IMR-90 (cell line): Measurements from ENCODE around the gene APOH. TPM values are rescaled to one million over a fixed set of nuclear protein-coding genes. Genes with fewer than 3 reads are reported as not detected.

Experiments used
- ATAC-seq: fragments of 200-7000 bp; cut with Tn5 transposase; 2 replicates; pipeline ENCODE4 v1.9.1; 2020; ENCODE audit warnings: low read depth, mild to moderate bottlenecking, moderate library complexity
- BruUV-seq: library from RNA; stranded (reverse); fragments of 400-500 nt; replicated peaks from 2 replicates; lab custom pipeline; 2021; lab: Mats Ljungman, UMichigan
- CTCF ChIA-PET: fragments of 300-600 bp; formaldehyde crosslinking; extraction: SDS; loops from one replicate; lab custom pipeline; 2021; ENCODE audit warnings: antibody characterized with exemption; lab: Yijun Ruan, JAX
- POLR2A ChIA-PET: fragments of 300-600 bp; sonication (Branson Sonifier 250); formaldehyde crosslinking; loops from one replicate; lab custom pipeline; 2022; ENCODE audit warnings: antibody characterized with exemption; ENCODE audit not compliant: unreplicated experiment; lab: Charles Lee
- DNase-seq: peaks from one replicate; pipeline ENCODE4 v3.0.0; 2013
- H2AFZ ChIP-seq: replicated peaks from 2 replicates; pipeline ENCODE3; 2013; ENCODE audit warnings: low read length, mild to moderate bottlenecking; ENCODE audit not compliant: poor library complexity
- H2AK5ac ChIP-seq: 2 replicates; pipeline ENCODE4 v1.6.1; 2013; ENCODE audit warnings: low read depth, low read length, inconsistent platforms
- H2AK9ac ChIP-seq: replicated peaks from 2 replicates; pipeline ENCODE3; 2013; ENCODE audit warnings: mild to moderate bottlenecking, low read depth, low read length, moderate library complexity; ENCODE audit not compliant: poor library complexity
- H2BK120ac ChIP-seq: 2 replicates; pipeline ENCODE4 v1.6.1; 2013; ENCODE audit warnings: low read depth, low read length, inconsistent platforms
- H2BK15ac ChIP-seq: 3 replicates; pipeline ENCODE4 v1.6.1; 2013; ENCODE audit warnings: low read depth, low read length, inconsistent platforms
- H2BK20ac ChIP-seq: 2 replicates; pipeline ENCODE4 v1.6.1; 2013; ENCODE audit warnings: low read depth, mild to moderate bottlenecking, inconsistent platforms, low read length, moderate library complexity
- H2BK5ac ChIP-seq: 2 replicates; pipeline ENCODE4 v1.6.1; 2013; ENCODE audit warnings: mild to moderate bottlenecking, low read depth, low read length, inconsistent platforms; ENCODE audit not compliant: poor library complexity, severe bottlenecking
- H3K14ac ChIP-seq: replicated peaks from 2 replicates; pipeline ENCODE4 v1.6.1; 2013; ENCODE audit warnings: low read depth, low read length, inconsistent platforms
- H3K18ac ChIP-seq: 2 replicates; pipeline ENCODE4 v1.6.1; 2013; ENCODE audit warnings: low read depth, low read length, control low read depth
- H3K23ac ChIP-seq: 2 replicates; pipeline ENCODE4 v1.6.1; 2013; ENCODE audit warnings: low read depth, low read length, inconsistent platforms
- H3K27ac ChIP-seq: 2 replicates; pipeline ENCODE4 v1.5.1; 2013; ENCODE audit warnings: mild to moderate bottlenecking, control low read depth, low read length; ENCODE audit not compliant: insufficient read depth
- H3K27me3 ChIP-seq: 2 replicates; pipeline ENCODE4 v1.6.1; 2013; ENCODE audit warnings: low read length; ENCODE audit not compliant: control insufficient read depth, insufficient read depth
- H3K36me3 ChIP-seq: 2 replicates; pipeline ENCODE4 v1.6.1; 2013; ENCODE audit warnings: low read length, mixed read lengths; ENCODE audit not compliant: control insufficient read depth, insufficient read depth
- H3K4ac ChIP-seq: 2 replicates; pipeline ENCODE4 v1.6.1; 2013; ENCODE audit warnings: low read depth, low read length, inconsistent platforms
- H3K4me1 ChIP-seq: 2 replicates; pipeline ENCODE4 v1.6.1; 2013; ENCODE audit warnings: low read length, mixed read lengths; ENCODE audit not compliant: control insufficient read depth, insufficient read depth
- H3K4me2 ChIP-seq: 2 replicates; pipeline ENCODE4 v1.6.1; 2013; ENCODE audit warnings: low read depth, mild to moderate bottlenecking, control low read depth, low read length, moderate library complexity
- H3K4me3 ChIP-seq: 2 replicates; pipeline ENCODE4 v1.5.1; 2013; ENCODE audit warnings: low read depth, mild to moderate bottlenecking, control low read depth, low read length, moderate library complexity; ENCODE audit not compliant: insufficient read depth
- H3K56ac ChIP-seq: 2 replicates; pipeline ENCODE4 v1.6.1; 2013; ENCODE audit warnings: low read length, inconsistent platforms; ENCODE audit not compliant: insufficient read depth; ENCODE audit errors: extremely low read depth
- H3K79me1 ChIP-seq, 2 experiments: 2 replicates each; pipeline ENCODE4 v1.6.1; 2013; ENCODE audit warnings: low read length in 2 of 2, inconsistent platforms in 1 of 2, low read depth in 1 of 2
- H3K9ac ChIP-seq: 2 replicates; pipeline ENCODE4 v1.6.1; 2013; ENCODE audit warnings: low read depth, low read length, control low read depth
- H3K9me1 ChIP-seq: 2 replicates; pipeline ENCODE4 v1.6.1; 2013; ENCODE audit warnings: low read length, inconsistent platforms; ENCODE audit not compliant: insufficient read depth
- H3K9me3 ChIP-seq: 2 replicates; pipeline ENCODE4 v1.6.1; 2013; ENCODE audit warnings: low read length; ENCODE audit not compliant: control insufficient read depth, insufficient read depth
- H4K20me1 ChIP-seq: 2 replicates; pipeline ENCODE4 v1.6.1; 2013; ENCODE audit warnings: low read length, inconsistent platforms; ENCODE audit not compliant: insufficient read depth
- H4K5ac ChIP-seq: 2 replicates; pipeline ENCODE4 v1.6.1; 2013; ENCODE audit warnings: mild to moderate bottlenecking, low read depth, low read length, control low read depth
- H4K8ac ChIP-seq, 2 experiments: 2 replicates each; pipeline ENCODE4 v1.6.1; 2013; ENCODE audit warnings: low read depth in 2 of 2, low read length in 2 of 2, control low read depth in 1 of 2, inconsistent platforms in 1 of 2
- H4K91ac ChIP-seq: 2 replicates; pipeline ENCODE4 v1.6.1; 2013; ENCODE audit warnings: low read depth, low read length, inconsistent platforms; ENCODE audit not compliant: insufficient read depth
- BHLHE40 ChIP-seq: fragments of 150-350 bp; IDR thresholded peaks from 2 replicates; pipeline ENCODE4 v1.6.1; 2016; ENCODE audit warnings: mild to moderate bottlenecking, low read depth, low read length
- CEBPB ChIP-seq: IDR thresholded peaks from 2 replicates; pipeline ENCODE4 v1.6.1; 2012; ENCODE audit warnings: low read depth, low read length, improper control_type of control experiment
- CTCF ChIP-seq: conservative IDR thresholded peaks from 2 replicates; pipeline ENCODE4 v1.5.1; 2012; ENCODE audit warnings: mild to moderate bottlenecking, low read depth, low read length, improper control_type of control experiment
- ELK1 ChIP-seq: fragments of 150-350 bp; IDR thresholded peaks from 2 replicates; pipeline ENCODE4 v1.6.1; 2016; ENCODE audit warnings: low read depth, mild to moderate bottlenecking, low read length, moderate library complexity, borderline replicate concordance
- MAFK ChIP-seq: IDR thresholded peaks from 2 replicates; pipeline ENCODE4 v1.6.1; 2012; ENCODE audit warnings: low read depth, low read length, improper control_type of control experiment
- MAZ ChIP-seq: IDR thresholded peaks from 2 replicates; pipeline ENCODE4 v1.6.1; 2012; ENCODE audit warnings: low read depth, mild to moderate bottlenecking, low read length, improper control_type of control experiment, moderate library complexity, borderline replicate concordance
- MXI1 ChIP-seq: IDR thresholded peaks from 2 replicates; pipeline ENCODE4 v1.6.1; 2012; ENCODE audit warnings: low read depth, mild to moderate bottlenecking, low read length, moderate library complexity, borderline replicate concordance
- POLR2A ChIP-seq: IDR thresholded peaks from 2 replicates; pipeline ENCODE4 v1.6.1; 2012; ENCODE audit warnings: mild to moderate bottlenecking, low read depth, low read length
- RAD21 ChIP-seq: IDR thresholded peaks from 2 replicates; pipeline ENCODE4 v1.6.1; 2012; ENCODE audit warnings: low read length, improper control_type of control experiment
- RCOR1 ChIP-seq: IDR thresholded peaks from 2 replicates; pipeline ENCODE4 v1.6.1; 2012; ENCODE audit warnings: mild to moderate bottlenecking, low read length, improper control_type of control experiment; ENCODE audit not compliant: insufficient replicate concordance
- RFX5 ChIP-seq: IDR thresholded peaks from 2 replicates; pipeline ENCODE4 v1.8.0; 2012; ENCODE audit warnings: low read depth, mild to moderate bottlenecking, low read length, moderate library complexity
- SMC3 ChIP-seq: fragments of 150-350 bp; IDR thresholded peaks from 2 replicates; pipeline ENCODE4 v1.6.1; 2016; ENCODE audit warnings: low read depth, mild to moderate bottlenecking, antibody characterized with exemption, low read length, moderate library complexity
- WGBS, 2 experiments: methylation state at CpG; one replicate each; pipeline versions ENCODE4 v1.1.5 to v1.1.7; 2013; ENCODE audit warnings: missing lambda C conversion rate in 2 of 2; ENCODE audit not compliant: insufficient read length in 1 of 2; ENCODE audit errors: extremely low coverage in 2 of 2; 5-methylcytosine and 5-hydroxymethylcytosine counted together
- dilution Hi-C: fragments of 300-500 bp; cut with HindIII; formaldehyde crosslinking; loops from one replicate; pipeline ENCODE4 v1.14.3; 2018; ENCODE audit warnings: low sequenced_read_pairs; ENCODE audit not compliant: unreplicated experiment
- in situ Hi-C: fragments of 300-500 bp; cut with MboI; formaldehyde crosslinking; loops from 3 replicates; pipeline ENCODE4 v1.14.3; 2019; ENCODE audit warnings: low sequenced_read_pairs, inconsistent platforms, mixed read lengths
- intact Hi-C: fragments of 100-400 bp; cut with micrococcal nuclease; formaldehyde crosslinking; loops from 2 replicates; pipeline ENCODE4 v1.10.0; 2022
- polyA plus RNA-seq, 3 experiments: library from polyadenylated mRNA; depleted of rRNA; stranded (reverse); fragments of >200 nt; gene quantifications; 2 replicates each; pipeline ENCODE4 v1.2.3, GENCODE V29; 2012; ENCODE audit warnings: low replicate concordance in 1 of 3
- total RNA-seq: library from RNA; depleted of rRNA; stranded (reverse); fragments of >200 nt; gene quantifications from 2 replicates; pipeline ENCODE4 v1.2.3, GENCODE V29; 2012

The APOH gene
- total and polyA plus RNA-seq, 2 of the 4 experiments (the other 2 are of a cell fraction), result not detected

DNA sequence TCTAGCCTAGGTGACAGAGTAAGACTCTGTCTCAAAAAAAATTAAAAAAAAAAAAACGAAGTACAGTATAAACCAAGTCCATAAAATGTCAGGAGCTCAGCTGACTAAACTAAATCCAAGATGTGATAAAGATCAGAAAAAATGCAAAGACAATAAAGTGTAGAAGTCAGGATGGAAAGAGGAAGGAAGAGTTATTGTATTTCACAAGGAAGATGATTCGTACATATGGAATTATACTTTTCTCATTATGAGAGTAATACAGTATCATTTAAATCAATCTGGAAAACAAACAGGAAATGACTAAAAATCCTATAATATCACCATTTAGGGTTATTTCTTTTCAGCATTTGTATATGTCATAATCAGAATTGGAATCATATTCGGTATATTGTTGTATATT is 11.4 kb upstream of the APOH start:
- dilution Hi-C loops, result no loop called here
- H3K9me3 ChIP-seq, result no peaks in the 10 kb centered on the region
- no peak overlapping the region for H2BK120ac ChIP-seq
- no peak overlapping the region for H2BK5ac ChIP-seq
- no peaks in the 10 kb centered on the region for H3K27me3 ChIP-seq
- no peak overlapping the region for H3K18ac ChIP-seq
- BruUV-seq, result no TSS peak
- H3K4me1 ChIP-seq, result no peaks in the 10 kb centered on the region
- ChIA-PET CTCF (no interaction called here), POLR2A (no interaction called here)
- no peak overlapping the region for H3K23ac ChIP-seq
- H3K14ac ChIP-seq, result no peak overlapping the region
- no peaks in the 10 kb centered on the region for H3K36me3 ChIP-seq
- H3K4me2 ChIP-seq, result no peak overlapping the region
- no peak for TF ChIP-seq SMC3
- no peak for TF ChIP-seq MAZ
- no peak for TF ChIP-seq MXI1
- no peak for TF ChIP-seq RCOR1
- no peak for TF ChIP-seq BHLHE40
- no peak for TF ChIP-seq RFX5
- TF ChIP-seq POLR2A, result no peak
- TF ChIP-seq RAD21, result no peak
- TF ChIP-seq ELK1, result no peak
- TF ChIP-seq CTCF, result no peak
- no peak for TF ChIP-seq CEBPB
- no peak for TF ChIP-seq MAFK
- H4K5ac ChIP-seq, result no peak overlapping the region
- H2BK15ac ChIP-seq, result no peak overlapping the region
- WGBS, 2 experiments, result no CpG with 5 or more reads among the region's 3 CpGs
- no peak overlapping the region for H3K4ac ChIP-seq
- no peak overlapping the region; a peak in 1 of 4 replicates for H4K8ac ChIP-seq
- H4K20me1 ChIP-seq, result no peaks in the 10 kb centered on the region
- no peak overlapping the region for H2AFZ ChIP-seq
- H3K56ac ChIP-seq, result no peak overlapping the region
- no peaks in the 10 kb centered on the region for H3K79me1 ChIP-seq
- H2AK9ac ChIP-seq, result no peak overlapping the region
- H3K9ac ChIP-seq, result no peak overlapping the region
- peak overlapping the region; percentile 40; the same call in 1 of the 2 replicates for H3K27ac ChIP-seq
- no peak overlapping the region for H4K91ac ChIP-seq
- ATAC-seq (peak; percentile 69), DNase-seq (peak; percentile 74)
- no peak overlapping the region for H2BK20ac ChIP-seq
- no peak overlapping the region for H3K4me3 ChIP-seq
- H2AK5ac ChIP-seq, result no peak overlapping the region
- intact Hi-C loops, result no loop called here
- no peaks in the 10 kb centered on the region for H3K9me1 ChIP-seq
- in situ Hi-C loops, result no loop called here
